GM10248 (cell line): ENCODE measurements around the gene VEPH1.

ENCODE experiments used
- CTCF ChIA-PET: fragments of 300-600 bp; sonication (Branson Sonifier 250); formaldehyde crosslinking; extraction: SDS; loops from one replicate; lab custom pipeline; 2021; ENCODE audit warnings: antibody characterized with exemption; lab: Yijun Ruan, JAX
- POLR2A ChIA-PET: fragments of 350-650 bp; sonication (Branson Sonifier 250); formaldehyde crosslinking; extraction: SDS; loops from one replicate; lab custom pipeline; 2020; ENCODE audit warnings: antibody characterized with exemption; lab: Yijun Ruan, JAX
- DNase-seq: peaks from one replicate; pipeline ENCODE4 v3.0.0; 2012; ENCODE audit errors: extremely low spot score
- CTCF ChIP-seq: IDR thresholded peaks from 2 replicates; pipeline ENCODE4 v1.5.1; 2012; ENCODE audit warnings: mild to moderate bottlenecking, low read depth; ENCODE audit errors: extremely low read depth, missing control alignments, control extremely low read depth

The VEPH1 gene

DNA sequence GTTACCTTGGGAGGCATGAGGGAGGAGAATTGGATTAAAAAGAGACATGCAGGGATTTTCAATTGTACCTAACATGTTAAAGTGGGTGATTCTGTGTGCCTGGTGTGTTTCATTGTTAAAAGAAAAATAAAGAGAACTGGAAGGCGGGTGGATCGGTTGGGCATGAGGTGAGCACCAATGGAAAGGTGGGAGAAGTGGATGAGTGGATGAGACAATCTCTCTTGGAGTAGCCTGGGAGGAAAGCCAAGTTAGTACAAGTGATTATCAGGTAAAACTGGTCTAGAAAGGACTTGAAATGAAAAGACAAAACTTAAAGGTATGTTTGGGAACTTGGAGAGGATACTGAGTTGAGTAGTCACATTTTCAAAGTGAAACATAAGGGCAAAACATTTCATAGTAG lies 12.1 kb downstream of the VEPH1 start:
- CTCF ChIA-PET, result no interaction called here
- TF ChIP-seq CTCF, result no peak
- POLR2A ChIA-PET, result no interaction called here
- DNase-seq, result no peak

DNA sequence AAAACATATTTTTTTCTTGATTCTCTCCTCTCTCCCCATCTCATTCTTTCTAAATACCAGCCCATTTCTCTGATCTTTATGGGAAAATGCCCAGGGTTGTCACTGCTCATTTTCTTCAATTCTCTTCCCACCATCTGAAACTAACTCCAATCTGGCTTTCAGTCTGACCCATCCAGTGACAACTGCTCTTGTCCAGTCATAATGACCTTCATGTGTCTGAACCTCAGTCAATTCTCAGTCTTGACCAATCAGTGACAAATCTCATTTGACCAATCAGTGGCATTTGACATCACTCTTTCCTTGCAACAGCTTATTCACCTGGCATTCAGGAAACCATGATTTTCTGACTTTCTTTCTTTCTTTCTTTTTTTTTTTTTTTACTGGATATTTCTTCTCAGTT lies 15.1 kb downstream of the VEPH1 start:
- POLR2A ChIA-PET, result no interaction called here
- no peak for TF ChIP-seq CTCF

DNA sequence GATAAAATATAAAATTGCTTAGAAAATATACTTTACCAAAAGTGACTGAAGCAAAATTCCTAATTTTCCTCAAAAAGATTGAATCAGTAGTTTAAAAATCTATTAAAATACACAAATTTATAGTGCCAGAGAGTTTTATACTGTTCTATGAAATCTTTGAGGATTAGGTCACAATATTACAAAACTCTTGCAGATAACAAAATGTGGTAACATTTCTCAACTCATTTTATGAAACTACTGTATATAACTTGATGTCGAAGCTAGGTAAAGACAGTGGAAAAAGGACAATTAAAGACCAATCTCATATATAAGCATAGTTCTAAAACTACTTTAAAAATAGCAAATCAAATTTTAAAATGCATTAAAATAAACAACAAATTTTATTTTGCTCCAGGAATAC lies 15.9 kb downstream of the VEPH1 start:
- ChIA-PET CTCF (no interaction called here), POLR2A (no interaction called here)
- DNase-seq, result no peak
- TF ChIP-seq CTCF, result no peak

More for the DNA sequence above, 15.1 kb downstream of the VEPH1 start:
- no peak for DNase-seq
- CTCF ChIA-PET, result no interaction called here

- CTCF ChIA-PET, result interaction anchor here (0.9 kb wide), 1 partner anchor 13 kb away, joined by 3 read pairs; no protein-coding TSS in a partner anchor
- DNase-seq, result no peak
- POLR2A ChIA-PET, result no interaction called here
- TF ChIP-seq CTCF, result no peak
Measured at GRCh38 chr3:157479464-157480243, 23.6 kb downstream of the VEPH1 start.

GRCh38 chr3:157477441-157477840 lies 25.8 kb downstream of the VEPH1 start:
- DNase-seq, result no peak
- CTCF ChIA-PET, result no interaction called here
- POLR2A ChIA-PET, result no interaction called here
- TF ChIP-seq CTCF, result no peak

- CTCF ChIA-PET, result interaction anchor here (0.7 kb wide), 1 partner anchor 11 kb away, joined by 3 read pairs; no protein-coding TSS in a partner anchor
- no peak for TF ChIP-seq CTCF
- DNase-seq, result no peak
- POLR2A ChIA-PET, result no interaction called here
Measured at GRCh38 chr3:157475921-157476414, 27.2 kb downstream of the VEPH1 start.
